GM21367 (cell line): ENCODE data around the gene AFG1L.
"Not testable (repeated sequence)": the region's sequence is repeated elsewhere in the genome, so short reads cannot be mapped to it uniquely, and the experiment has no call there.

ENCODE experiments used
- ATAC-seq: cut with Tn5 transposase; IDR thresholded peaks from one replicate; pipeline ENCODE4 v1.9.1; 2021; ENCODE audit not compliant: unreplicated experiment

Gene AFG1L

DNA sequence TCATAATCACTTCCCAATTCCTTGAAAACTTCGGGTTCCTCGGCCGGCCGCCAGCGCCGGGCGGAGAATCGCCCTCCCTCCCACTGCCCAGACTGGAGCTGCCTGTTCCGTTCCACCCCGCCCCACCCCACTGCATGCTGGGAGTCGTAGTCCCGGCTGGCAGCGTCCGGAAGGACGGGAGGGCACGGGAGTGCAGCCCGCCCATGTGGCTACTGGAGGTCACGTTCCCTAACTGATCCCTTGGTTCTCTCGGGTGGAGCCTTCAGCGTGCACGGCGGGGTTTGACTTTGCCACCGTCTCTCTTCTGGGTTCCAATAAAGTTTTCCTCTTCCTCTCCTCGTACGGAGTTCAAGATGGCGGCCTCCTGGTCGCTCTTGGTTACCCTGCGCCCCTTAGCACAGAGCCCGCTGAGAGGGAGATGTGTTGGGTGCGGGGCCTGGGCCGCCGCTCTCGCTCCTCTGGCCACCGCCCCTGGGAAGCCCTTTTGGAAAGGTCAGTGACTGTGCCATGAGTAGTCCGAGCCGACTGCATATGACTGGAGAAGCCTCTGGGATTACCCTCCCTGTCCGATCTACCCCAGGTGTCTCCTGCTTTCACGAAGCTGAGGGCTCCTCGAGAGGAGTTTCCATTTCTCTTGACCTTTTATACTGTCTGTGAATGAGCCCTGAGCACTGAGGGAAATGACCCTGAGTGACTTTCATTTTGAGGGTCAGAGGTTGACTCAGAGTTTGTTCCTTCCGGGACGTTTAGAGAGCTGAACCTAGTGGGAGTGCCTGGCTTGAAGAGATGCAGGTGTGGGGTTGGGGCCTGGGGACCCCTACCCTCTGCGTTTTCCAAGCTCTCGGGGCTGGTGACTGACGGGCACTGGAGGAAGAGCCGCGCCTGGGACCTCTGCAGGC, at the start of gene AFG1L:
AFG1L (plus strand) TSS at position 328 of the 899 bp plus-strand sequence; CDS start at position 354, 26 bp downstream.
- peak; percentile 79 for ATAC-seq

DNA sequence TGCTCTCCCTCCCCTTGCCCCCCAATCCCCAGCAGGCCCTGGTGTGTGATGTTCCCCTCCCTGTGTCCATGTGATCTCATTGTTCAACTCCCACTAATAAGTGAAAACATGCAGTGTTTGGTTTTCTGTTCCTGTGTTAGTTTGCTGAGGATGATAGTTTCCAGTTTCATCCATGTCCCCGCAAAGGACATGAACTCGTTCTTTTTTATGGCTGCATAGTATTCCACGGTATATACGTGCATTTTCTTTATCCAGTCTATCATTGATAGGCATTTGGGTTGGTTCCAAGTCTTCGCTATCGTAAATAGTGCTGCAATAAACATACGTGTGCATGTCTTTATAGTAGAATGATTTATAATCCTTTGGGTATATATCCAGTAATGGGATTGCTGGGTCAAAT, 49.8 kb upstream of the AFG1L start:
- not testable (repeated sequence) for ATAC-seq

DNA sequence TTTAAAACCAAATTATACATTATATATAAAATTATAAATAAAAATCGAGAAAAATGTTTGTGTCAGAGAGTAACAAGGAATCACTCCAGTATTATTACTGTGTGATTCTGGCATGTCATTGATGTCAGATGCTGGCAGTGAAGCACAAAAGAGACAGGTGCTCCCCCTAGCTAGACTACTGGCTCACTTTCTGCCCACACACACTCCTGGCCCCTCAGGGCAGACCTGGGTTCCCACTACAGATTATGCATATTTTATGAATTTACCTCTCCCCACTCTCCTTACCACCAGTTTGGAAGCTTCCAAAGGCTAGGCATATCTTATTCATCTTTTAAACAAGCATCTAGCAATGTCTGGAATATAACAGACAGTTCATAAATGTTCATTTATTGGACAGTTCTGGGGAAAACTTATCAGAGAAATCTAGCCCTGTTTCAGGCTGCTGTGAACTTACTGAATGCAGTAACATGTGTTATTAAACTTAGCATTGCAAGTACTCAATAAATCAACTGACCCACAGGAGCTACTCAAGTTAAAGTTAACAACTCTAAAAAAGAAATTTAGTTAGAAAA, 46.8 kb upstream of the AFG1L start:
- no peak for ATAC-seq

DNA sequence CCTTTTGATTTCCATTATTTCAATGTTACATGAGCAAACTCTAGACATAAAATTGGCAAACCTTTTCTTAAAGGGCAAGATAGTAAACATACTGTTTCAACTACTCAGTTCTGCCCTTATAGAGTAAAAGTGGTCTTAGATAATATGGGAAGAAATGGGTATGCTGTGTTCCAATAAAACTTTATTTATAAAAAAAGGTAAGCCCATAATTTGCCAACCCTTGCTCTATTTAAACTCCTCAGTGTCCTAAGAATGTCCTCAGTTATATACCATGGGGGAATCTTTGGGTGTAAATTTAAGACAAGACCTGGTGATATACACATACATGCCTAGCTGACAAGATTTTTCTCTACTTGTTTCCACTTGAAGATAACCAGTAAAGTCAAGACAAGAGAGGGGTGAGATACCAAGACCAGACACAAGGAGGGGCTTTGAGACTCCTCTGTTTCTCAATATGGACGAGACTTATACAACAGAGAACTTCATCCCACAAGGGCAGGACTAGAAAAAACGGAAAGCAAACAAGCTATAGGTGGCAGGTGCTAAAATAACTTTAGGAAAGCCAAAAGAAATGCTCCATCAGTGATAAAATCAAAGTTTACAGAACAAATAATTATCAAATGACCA, 44.5 kb upstream of the AFG1L start:
- ATAC-seq = no peak

DNA sequence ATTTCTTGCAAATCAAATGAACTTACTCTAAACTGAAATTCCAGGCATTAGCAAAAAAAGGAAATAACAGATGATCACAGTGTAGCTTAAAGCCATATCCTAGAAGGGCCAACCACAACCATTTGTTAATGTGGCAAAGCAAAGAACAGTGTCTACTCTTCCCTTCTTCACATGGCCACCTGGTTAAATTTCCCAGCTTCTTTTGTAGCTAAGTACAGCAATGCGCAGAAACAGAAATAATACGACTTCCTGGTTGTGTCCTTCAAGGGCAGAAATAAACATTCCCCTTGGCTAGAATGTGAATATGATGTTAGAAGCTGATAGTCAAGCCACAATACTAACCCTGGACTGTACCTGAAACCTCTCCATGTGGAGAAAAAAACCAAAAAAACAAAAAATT, 43.6 kb upstream of the AFG1L start:
- ATAC-seq = no peak

DNA sequence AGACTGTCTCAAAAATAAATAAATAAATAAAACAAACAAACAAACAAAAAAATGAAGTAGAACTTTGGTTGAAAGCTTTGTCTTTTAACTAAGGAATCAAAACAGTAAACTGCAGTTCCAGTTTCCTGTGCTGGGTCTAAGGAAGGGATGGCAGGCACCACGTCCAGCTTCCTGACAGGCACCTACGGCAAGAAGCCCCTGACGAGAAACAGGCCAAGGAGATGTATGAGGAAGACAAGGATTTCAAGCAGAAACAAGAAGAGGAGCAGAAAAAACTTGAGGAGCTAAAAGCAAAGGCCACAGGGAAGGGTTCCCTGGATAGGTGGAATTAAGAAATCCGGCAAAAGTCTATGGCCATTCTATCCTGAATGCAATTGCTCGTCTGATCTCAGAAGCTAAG, 42.8 kb upstream of the AFG1L start:
- ATAC-seq = no peak

DNA sequence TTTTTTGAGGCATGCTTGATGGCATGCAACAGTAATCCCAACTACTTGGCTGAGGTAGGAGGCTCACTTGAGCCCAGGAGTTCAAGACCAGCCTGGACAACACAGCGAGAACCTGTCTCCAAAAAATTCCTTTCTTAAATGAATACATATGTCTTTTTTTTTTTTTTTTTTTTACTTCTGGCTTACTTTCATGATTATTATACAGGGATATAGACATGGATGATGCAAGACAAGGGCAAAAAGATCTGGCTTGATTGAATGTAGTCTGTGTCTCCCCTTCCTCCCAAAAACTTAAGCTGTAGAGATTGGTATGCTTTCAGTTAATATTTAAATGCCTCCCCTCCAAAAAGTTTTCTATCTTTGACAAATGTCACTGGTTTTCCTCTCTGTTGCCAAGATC, 41.6 kb upstream of the AFG1L start:
- no peak for ATAC-seq

DNA sequence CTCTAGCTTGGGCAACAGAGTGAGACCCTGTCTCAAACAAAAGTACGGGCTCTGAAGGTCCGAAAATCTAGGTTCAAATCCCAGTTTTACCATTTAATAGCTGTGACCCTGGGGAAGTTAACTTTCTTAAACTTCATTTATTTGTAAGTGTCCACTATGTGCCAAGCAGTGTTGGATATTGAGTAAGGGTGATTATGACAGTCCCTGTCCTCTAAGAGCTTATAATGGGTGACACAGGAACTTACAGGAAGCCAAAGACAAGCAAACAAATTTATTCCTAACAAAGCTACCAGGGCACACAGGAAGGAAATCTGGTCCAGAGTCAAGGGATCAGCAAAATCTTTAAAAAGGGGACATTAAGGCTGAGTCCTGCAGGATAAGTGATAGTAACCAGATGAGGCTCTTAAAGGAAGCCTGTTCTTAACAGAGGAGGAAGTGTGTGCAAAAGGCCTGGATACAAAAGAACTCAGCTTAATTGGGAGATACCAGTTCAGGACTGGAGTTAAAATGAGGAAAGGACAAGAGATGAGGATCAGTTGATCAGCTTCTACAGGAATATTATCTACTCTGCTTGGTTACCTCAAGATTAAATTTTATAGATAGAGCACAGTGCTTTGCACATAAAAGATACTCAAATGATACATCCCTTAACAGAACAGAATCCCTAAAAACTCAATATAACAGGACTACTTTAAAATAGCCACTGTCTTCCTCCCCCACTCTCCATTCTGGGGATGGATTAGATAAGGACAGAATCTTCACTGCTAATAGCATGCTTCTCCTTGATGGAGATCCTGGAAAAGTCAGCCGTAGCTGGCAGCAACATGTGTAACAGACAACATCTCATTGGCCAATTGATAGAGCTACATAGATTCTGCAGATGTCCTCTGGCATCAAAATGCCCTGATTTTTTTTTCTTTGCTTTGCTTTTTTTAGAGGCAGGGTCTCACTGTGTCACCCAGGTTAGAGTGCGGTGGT, 40.1 kb upstream of the AFG1L start:
- ATAC-seq = no peak

DNA sequence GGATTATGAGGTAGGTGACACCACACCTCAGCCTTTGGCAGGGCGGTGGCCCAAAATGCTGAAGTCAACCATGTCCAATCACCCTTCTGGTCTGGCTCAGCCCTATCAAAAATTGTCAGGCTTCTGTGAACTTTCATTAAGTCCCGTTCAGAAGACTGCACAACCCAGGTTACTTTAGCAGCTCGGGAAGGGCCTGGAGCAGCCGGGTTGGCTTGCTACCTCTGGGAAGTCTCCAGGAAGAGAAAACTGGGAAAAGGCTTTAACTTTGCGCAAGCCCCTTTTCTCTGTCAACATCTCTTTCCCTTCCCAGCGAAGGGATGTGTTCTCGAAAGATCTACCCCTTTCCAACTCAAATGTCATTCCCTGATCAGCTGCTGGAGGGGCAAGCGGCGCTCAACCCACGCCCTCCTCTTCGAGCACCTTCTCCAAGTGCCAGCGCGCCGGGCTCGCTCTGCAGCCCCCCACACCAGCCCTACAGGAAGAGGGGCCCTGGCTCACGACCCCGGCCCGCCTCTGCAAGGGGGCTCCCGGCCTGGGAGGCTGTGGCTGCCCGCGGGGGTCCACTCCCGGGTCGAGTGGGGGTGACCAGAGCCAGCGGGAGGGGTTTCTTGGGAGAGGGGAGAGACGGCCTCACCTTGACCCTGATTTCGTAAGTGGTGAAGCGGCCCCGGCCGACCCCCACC, 34.6 kb upstream of the AFG1L start:
- peak; percentile 6 for ATAC-seq

DNA sequence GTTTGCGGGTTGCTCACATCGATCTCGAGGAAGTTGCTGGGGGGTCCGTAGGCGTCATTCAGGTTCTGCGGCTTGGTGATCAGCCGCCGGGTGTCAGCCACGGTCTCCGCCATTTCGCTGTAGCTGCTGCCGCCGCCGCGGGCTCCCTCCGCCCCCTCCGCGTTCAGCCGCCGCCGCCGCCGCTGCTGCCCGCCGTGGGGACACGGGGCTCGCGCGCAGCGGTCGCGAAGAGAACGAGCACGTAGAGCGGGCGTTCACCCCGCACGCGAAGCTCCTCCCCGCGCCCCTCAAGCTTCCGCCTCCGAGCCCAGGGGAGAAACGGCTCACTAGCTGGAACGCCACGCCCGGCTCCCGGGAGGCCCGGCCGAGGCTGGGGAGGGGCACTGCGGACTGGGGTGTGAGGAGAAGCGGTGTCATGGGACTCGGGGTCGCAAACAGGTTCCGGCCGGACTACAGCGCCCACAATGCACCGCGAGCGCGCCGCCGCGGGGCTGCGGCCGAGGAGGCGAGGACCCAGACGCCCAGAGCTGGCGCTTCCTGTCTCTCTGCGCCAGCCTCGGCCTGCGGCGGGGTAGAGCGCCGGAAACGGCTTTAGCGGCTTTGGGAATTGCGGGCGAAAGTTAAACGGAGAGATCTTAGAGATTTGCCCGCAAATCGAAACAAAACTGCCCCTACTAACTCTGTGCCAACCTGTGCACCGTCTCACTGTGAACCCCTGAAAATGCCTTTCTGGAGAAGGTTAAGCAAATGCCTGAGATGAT, 33.9 kb upstream of the AFG1L start, which contains the start of gene SNX3:
SNX3 (minus strand) TSS at position 232 of the 761 bp plus-strand sequence; CDS start at position 113, 119 bp downstream.
- ATAC-seq = peak; percentile 82

DNA sequence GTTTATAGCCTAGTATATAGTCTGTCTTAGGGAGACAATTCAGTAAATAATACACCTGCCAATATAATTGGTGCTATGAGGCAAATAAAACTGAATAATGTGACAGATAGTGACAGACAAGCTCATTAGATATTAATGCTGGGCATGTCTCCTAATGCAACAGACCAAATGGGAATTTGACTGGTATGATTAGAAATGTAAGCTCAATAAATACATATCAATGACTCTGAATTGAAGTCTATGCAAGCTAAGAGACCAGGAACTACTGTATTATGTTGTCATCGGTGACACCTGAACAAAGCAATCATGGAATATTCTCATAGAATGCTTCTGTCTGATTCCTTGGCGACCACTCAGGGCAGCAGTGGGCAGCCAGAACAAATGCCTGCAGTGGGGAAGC, 31.5 kb upstream of the AFG1L start:
- ATAC-seq = no peak

DNA sequence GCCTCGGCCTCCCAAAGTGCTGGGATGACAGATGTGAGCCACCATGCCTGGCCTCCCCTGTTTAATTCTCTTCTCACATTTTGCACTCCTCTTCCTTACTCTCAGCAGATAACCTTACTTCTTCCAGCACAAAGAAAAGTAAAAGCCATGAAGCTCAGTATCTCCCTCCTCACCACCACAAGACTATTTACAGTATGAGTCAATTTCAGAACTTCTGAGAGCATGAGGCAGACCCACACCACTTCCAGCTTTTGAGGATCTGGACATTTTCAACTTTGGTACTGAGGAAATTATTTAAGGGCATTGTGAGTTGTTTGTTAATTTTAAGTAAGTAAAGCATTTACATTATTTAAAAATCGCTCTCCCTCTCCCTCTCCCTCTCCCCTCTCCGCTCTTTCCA, 26.0 kb upstream of the AFG1L start:
- ATAC-seq = no peak

DNA sequence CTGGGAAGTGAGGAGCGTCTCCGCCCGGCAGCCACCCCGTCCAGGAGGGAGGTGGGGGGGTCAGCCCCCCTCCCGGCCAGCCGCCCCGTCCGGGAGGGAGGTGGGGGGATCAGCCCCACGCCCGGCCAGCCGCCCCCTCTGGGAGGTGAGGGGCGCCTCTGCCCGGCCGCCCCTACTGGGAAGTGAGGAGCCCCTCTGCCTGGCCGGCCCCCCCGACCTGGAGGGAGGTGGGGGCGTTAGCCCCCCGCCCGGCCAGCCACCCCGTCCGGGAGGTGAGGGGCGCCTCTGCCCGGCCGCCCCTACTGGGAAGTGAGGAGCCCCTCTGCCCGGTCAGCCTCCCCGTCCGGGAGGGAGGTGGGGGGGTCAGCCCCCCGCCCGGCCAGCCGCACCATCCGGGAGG, 24.9 kb upstream of the AFG1L start:
- not testable (repeated sequence) for ATAC-seq

DNA sequence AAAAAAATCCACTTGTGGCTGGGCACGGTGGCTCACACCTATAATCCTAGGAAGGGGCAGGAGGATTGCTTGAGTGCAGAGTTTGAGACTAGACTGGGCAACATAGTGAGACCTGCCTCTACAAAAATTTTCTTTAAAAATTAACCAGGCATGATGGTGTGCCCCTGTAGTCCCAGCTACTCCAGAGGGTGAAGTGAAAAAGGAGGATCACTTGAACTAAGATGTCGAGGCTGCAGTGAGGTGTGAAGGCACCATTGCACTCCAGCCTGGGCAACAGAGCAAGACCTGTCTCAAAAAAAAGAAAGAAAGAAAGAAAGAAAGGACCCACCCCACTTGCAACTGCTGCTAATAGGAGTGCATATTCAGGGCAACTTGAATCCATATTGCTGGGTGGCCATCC, 20.3 kb upstream of the AFG1L start:
- ATAC-seq = no peak

DNA sequence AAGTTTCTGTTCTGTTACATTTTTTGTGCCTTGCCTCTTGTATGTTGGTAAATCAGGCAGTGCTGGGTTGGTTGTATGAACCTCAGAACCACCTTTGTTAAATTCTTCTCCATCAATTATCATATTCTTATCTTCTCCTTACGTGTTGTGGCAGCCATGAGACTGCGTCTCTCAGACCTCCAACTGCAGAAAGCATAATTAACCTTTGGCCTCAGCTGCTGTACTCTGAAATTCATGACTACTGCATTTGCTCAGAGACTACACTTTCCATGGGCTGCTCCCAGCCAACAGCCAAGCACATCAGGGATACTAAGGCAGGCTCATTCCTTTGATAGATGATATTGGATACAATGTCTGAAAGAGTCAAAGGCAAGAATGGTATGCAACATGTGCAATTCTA, 18.9 kb upstream of the AFG1L start:
- no peak for ATAC-seq

DNA sequence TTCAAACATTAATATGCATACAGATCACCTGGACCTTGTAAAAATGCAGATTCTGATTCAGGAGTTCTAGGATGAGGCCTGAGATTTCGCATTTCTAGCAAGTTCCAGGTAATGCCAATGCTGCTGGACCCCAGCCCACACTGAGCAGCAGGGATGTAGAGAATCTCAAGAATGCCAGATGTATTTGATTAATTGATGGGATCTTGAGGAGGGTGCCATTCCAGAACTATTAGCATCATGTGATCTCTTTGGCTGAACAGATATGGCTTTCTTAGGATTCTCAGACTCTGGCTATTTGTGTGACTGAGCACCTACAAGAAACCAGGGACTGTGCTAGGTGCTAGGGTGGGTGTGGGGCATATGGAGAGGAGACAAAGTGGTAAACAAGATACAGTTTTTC, 17.6 kb upstream of the AFG1L start:
- ATAC-seq = no peak

DNA sequence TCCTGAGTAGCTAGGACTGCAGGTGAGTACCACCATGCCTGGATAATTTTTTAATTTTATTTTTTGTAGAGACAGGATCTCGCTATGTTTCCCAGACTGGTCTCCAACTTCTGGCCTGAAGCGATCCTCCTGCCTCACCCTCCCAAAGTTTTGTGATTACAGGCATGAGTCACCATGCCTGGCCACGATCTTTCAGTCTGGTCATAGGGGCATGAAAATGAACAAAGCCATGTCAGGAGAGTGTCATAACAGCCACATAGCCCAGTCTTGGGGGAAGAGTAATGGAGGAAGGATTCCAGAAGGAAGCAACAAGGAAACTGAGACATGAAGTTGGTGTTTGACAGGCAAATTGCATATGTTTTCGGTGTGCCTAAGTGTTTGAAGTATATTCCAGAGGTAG, 17.0 kb upstream of the AFG1L start:
- no peak for ATAC-seq

DNA sequence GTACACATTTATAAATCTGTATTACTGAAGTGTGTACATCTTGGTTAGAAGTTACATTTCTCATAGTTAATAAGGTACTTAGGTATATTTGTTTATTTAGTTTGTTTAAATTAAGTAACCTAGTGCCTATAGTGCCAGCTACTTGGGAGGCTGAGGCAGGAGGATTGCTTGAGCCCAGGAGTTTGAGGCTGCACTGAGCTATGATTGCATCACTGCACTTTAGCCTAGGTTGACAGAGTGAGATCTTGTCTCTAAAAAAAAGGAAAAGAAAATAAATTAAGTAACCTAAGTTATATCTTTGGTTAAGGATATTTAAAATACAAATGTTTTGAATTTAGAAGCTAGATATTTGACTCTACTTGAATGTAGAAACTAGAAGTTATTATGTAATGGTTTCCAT, 9.5 kb upstream of the AFG1L start:
- no peak for ATAC-seq

DNA sequence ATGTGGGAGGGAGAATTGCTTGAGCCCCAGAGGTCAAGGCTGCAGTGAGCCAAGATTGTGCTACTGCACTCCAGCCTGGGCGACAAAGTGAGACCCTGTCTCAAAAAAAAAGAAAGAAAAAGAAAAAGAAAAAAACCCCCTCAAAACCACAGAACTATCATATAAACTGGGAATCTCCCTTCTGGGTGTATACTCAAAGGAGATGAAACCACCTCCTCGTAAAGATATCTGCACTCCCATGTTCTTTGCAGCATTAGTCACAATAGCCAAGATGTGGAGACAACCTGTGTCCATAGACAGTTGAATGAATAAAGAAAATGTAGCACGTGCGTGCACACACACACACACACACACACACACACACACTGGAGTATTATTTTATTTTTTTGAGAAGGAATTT, 8.5 kb upstream of the AFG1L start:
- ATAC-seq = no peak

DNA sequence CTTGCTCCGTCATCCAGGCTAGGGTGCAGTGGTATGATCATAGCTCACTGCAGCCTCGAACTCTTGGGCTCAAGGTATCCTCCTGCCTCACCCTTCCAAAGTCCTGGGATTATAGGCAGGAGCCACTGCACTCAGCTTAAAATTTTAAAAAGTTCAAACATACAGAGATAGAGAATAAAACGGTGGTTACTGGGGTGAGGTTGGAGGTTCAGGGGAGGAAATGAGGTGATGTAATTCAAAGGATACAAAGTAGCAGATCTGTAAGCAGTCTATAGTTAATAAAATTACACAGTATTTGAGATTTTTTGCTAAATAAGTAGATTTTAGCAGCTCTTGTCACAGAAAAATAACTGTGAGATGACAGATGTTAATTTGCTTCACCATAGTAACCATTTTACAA, 7.5 kb upstream of the AFG1L start:
- no peak for ATAC-seq
